Right forelimb (tissue), 1 donor: ENCODE results near the gene FCN2.

Experiments
- DNase-seq: peaks from one replicate; pipeline ENCODE4 v3.0.0-alpha.2; 2018

FCN2 gene

GRCh38 chr9:134889386-134890154 is 9.0 kb downstream of the FCN2 start:
- DNase-seq: peak; percentile 20

GRCh38 chr9:134890155-134890495 is 9.5 kb downstream of the FCN2 start:
- peak; percentile 22 for DNase-seq

DNA sequence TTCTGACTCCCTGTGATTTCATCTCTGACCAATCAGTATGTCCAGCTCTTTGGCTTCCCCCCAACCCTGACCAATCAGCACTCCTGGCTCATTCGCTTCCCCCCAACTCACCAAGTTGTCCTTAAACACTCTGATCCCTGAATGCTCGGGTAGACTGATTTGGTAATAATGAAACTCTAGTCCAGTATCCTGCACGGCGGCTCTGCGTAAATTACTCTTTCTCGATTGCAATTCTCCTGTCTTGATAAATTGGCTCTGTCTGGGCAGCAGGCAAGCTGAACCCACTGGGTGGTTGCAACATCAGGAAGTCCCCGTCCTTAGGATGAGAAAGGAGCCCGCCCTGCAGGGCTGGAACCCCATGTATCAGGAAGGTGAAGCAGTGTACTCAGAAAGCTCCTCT is 10.4 kb downstream of the FCN2 start:
- DNase-seq: no peak

GRCh38 chr9:134891713-134892112 is 11.1 kb downstream of the FCN2 start:
- DNase-seq: peak; percentile 17

- DNase-seq: peak; percentile 26
These were observed 11.6 kb downstream of the FCN2 start for GRCh38 chr9:134892221-134892620.

DNA sequence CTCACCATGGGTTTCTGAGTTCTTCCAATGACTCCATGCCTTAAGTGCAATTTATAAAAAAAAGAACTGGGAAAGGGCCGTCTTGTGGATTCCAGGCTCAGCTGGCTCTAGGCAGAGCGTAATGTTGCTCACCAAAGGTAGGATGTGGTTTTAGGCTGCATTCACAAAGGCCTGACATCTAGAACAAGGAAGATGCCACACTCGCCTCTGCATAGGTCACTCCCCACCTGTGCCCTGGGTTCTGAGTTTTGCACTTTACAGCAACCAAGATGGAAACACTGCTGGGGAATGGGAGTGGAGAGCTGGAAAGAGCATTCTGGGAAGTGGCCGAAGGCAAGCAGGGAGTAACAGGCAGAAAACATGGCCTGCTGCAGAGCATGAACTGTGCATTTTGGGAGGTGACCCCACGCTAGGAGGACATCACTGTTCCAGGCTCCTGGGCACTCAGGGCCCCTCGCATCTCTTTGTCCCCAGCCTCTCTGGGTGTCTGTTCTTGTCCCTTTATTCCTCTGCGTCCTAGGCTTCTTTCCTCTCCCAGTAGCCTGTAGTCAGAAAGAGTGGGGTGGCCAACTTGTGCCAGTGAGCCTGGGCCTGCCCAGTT is 12.3 kb downstream of the FCN2 start:
- peak; percentile 15 for DNase-seq

DNA sequence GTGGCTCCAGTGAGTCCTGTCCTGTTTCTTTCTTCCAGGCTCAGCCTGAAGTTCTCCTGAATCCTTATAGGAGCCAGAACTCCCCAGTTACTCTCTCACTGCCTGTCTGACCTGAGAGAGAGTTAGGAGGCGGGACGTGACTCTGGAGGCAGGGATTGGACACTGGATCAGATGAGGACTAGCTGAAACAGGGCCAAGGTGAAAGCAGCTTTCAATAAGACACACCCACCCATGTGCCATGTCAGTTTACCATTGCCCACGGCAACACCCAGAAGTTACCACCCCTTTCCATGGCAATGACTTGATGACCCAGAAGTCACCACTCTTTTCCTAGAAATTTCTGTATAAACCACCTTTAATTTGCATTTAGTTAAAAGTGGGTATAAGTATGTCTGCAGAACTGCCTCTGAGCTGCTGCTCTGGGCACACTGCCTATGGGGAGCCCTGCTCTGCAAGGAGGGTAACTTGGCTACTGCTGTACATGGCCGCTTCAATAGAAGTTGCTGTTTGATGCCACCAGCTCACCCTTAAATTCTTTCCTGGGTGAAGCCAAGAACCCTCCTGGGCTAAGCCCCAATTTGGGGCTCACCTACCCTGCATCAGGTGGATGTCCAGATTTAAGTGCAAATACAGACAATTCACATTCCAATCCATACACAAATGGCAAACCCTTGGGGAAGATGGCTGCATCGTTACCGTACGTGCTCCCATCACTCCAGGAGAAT is 13.7 kb downstream of the FCN2 start:
- peak; percentile 24 for DNase-seq

- peak; percentile 38 for DNase-seq
These were observed 14.5 kb downstream of the FCN2 start for GRCh38 chr9:134895097-134895496.

- DNase-seq: no peak
These were observed 14.9 kb downstream of the FCN2 start for GRCh38 chr9:134895567-134895907.

DNA sequence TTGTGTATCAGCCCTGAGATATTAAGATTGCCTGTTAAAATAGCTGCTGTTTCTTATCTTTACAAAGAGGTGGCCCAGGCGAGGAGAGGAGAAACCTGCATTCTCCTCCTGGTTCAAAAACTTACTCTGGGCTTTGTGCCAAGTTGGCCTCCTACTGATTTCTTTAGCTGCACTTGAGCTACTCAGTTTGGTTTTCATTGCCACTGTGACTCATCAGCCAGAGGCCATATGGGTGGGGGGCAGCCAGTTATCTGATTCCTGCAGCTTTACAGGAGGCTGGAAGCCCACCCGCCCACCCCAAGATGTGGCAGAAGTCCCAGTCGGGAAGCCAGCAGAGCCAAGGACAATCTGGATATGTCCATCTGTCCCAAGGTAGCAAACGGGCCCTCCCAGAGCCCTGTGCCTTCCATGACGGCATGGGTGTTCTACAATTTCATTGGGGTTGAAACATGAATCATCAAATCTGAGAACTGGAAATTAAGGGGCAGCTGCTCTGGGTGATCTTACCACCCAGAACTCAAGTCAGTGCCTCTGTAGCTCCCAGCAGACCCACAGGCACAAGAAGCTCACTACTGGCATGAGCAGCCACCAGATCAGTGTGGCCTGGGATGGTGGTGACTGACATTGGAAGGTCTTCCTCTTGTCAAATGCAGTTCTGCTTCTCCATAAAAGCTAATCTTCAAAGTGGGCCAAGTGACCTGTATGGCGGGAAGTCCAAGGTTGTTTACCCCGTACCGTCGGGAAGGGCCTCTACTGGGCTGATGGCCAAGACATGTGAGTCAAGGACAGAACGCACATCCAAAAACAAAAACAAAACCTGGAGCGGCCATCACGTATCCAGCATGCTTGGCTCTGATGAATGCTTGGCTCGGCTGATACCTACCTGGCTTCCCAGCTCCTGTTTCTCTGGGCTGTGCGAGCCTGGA is 15.6 kb downstream of the FCN2 start:
- DNase-seq: peak; percentile 59

- DNase-seq: peak; percentile 25
These were observed 16.4 kb downstream of the FCN2 start for GRCh38 chr9:134896834-134897583.

DNA sequence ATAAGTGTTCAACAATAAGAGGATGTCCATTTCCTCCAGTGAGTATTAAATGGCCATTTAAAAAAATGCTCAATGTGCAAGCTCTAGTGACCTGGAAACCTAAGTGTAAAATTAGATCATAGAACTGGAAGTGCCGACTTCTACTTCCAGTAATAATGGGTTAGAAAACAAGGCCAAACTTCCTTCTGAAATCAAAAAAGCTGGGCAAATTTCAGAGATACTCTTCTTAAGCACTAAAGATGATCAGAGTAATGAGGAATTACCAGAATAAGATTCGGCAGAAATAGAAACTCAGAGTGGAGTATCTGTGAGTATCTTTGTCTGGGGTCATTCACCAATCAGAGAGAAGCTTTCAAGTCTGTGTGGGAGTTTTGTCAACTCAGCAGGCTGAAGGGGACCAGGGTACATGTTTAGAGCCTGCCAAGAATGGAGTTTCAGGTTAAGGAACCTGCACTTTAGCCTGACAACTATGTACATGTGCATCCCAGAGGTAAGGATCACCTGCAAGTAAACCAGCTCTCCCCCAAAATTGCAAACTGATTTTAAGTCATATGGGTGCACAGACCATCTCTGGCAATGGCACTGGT is 17.1 kb downstream of the FCN2 start:
- DNase-seq: no peak

DNA sequence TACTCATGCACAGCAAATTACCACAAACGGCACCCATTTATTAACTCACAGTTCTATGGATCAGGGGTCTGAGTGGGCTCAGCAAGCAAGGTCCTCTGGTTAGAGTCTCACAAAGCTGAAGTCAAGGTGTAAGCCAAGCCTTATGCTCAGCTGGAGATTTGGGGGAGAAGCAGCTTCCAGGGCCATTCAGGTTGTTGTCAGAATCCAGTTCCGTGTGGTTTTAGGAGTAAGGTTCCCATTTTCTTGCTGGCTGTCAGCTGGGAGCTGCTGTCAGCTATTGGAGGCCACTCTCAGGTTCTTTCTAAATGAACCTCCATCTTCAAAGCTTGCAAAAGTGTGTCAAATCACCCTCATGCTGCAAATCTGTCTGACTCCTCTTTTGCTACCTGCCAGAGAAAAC is 17.7 kb downstream of the FCN2 start:
- no peak for DNase-seq

- DNase-seq: no peak
These were observed 18.6 kb downstream of the FCN2 start for GRCh38 chr9:134899168-134899567.

GRCh38 chr9:134899818-134900217 is 19.2 kb downstream of the FCN2 start:
- DNase-seq: peak; percentile 12

DNA sequence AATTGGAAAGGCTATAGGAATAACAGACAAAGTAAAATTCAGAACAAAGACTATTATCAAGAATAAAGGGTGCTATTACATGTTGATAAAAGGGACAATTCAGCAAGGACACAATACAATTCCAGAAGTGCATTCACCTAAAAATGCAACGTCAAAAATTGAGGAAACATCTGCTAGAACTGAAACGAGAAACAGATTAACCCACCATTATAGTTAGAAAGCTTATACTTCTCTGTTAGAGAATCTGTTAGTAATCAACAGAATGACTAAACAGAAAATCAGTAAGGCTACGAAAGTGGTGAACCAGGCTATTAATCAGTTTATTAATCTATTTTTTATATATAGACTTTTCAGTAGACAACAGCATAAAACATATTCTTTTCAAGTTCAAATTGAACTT is 22.3 kb downstream of the FCN2 start:
- no peak for DNase-seq

DNA sequence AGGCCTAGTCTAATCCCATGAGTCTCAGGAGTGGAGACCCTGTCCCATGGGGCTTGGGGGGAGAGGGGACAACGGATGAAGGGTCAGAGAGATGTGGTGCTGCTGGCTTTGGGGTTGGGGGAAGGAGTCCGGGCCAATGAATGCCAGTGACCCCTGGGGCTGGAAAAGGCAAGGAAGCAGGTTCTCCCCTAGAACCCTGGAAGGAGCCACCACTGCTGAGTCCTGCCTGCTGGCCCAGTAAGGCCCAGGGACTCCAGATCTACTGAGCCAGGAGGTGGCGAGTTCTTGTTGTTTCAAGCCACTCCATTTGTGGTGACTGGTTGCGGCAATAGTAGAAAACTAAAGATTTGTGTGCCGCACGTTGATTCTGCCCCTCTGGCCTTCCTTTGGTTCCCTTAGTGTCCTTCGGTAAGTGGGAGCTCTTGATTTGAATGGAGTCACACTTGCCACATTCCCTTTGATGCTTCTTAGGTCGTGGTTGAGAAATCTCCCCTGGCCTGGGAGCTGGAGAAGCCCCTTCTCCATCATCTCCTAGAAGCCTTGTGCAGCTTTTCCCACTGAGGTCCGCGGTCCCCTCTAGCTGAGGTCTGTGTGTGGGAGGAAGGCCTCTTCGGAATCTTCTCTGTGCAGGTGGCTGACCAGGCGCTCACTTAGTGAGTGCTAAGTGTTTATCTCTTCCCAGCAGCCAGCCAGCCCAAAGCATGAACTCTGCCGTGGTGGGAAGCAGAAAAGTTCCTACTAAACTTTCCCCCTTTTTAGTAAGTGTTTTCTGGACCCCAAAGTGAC is 28.1 kb downstream of the FCN2 start:
- DNase-seq: no peak

GRCh38 chr9:134909511-134910481 is 29.2 kb downstream of the FCN2 start:
- DNase-seq: no peak

- DNase-seq: no peak
These were observed 31.7 kb downstream of the FCN2 start for GRCh38 chr9:134912126-134912840.
